A673 (cell line): ENCODE results near the gene SLPI. TPM values are rescaled to one million over a fixed set of nuclear protein-coding genes. Genes with fewer than 3 reads are reported as not detected.

ENCODE experiments used
- BruUV-seq: library from RNA; stranded (reverse); fragments of 400-500 nt; replicated peaks from 2 replicates; lab custom pipeline; 2021; lab: Mats Ljungman, UMichigan
- CTCF ChIA-PET: fragments of 300-600 bp; sonication (Branson Sonifier 250); formaldehyde crosslinking; loops from one replicate; lab custom pipeline; 2022; ENCODE audit warnings: antibody characterized with exemption; lab: Charles Lee
- POLR2A ChIA-PET: fragments of 300-600 bp; sonication (Branson Sonifier 250); formaldehyde crosslinking; loops from one replicate; lab custom pipeline; 2022; ENCODE audit warnings: antibody characterized with exemption; ENCODE audit not compliant: low non-redundant PET; lab: Charles Lee
- DNase-seq: peaks from one replicate; pipeline ENCODE4 v3.0.0-alpha.2; 2015; ENCODE audit warnings: low spot score
- H3K27ac ChIP-seq: fragments of 200-600 bp; sonication (generic); 2 replicates; pipeline ENCODE4 v1.5.1; 2016; ENCODE audit warnings: mixed run types, low read depth, mild to moderate bottlenecking, mixed read lengths, antibody characterized with exemption, low read length; ENCODE audit not compliant: poor library complexity, severe bottlenecking
- H3K27me3 ChIP-seq: fragments of 200-600 bp; sonication (generic); replicated peaks from 2 replicates; pipeline ENCODE4 v1.6.1; 2017; ENCODE audit warnings: mixed run types, low read depth, mild to moderate bottlenecking, mixed read lengths, antibody characterized with exemption, low read length; ENCODE audit not compliant: insufficient read depth, poor library complexity
- H3K36me3 ChIP-seq: fragments of 200-600 bp; sonication (generic); 2 replicates; pipeline ENCODE4 v1.6.1; 2016; ENCODE audit warnings: mixed run types, mild to moderate bottlenecking, mixed read lengths, antibody characterized with exemption, low read length; ENCODE audit not compliant: insufficient read depth, poor library complexity, severe bottlenecking
- H3K4me1 ChIP-seq: fragments of 200-600 bp; sonication (generic); 2 replicates; pipeline ENCODE4 v1.6.1; 2017; ENCODE audit warnings: mixed run types, mild to moderate bottlenecking, mixed read lengths, antibody characterized with exemption, low read length; ENCODE audit not compliant: insufficient read depth, poor library complexity, severe bottlenecking
- H3K4me3 ChIP-seq: fragments of 200-600 bp; sonication (generic); 2 replicates; pipeline ENCODE4 v1.5.1; 2016; ENCODE audit warnings: low read depth, mixed run types, mild to moderate bottlenecking, mixed read lengths, low read length; ENCODE audit not compliant: poor library complexity, severe bottlenecking
- H3K9me3 ChIP-seq: fragments of 200-600 bp; sonication (generic); 2 replicates; pipeline ENCODE4 v1.6.1; 2016; ENCODE audit warnings: mixed run types, low read depth, mild to moderate bottlenecking, mixed read lengths, antibody characterized with exemption, low read length; ENCODE audit not compliant: poor library complexity, severe bottlenecking
- EZH2 ChIP-seq: fragments of 200-600 bp; sonication (generic); IDR thresholded peaks from 2 replicates; pipeline ENCODE4 v1.6.1; 2017; ENCODE audit warnings: borderline replicate concordance, low read depth, mild to moderate bottlenecking, mixed read lengths, antibody characterized with exemption, low read length; ENCODE audit not compliant: poor library complexity, severe bottlenecking
- intact Hi-C: fragments of 100-400 bp; cut with micrococcal nuclease; formaldehyde crosslinking; loops from one replicate; pipeline ENCODE4 v1.10.0; 2022; ENCODE audit not compliant: unreplicated experiment
- total RNA-seq: library from RNA; stranded (reverse); gene quantifications from 2 replicates; pipeline ENCODE4 v1.2.3, GENCODE V29; 2021
- TF ChIP-seq, protein P1 (sequence below): fragments of 300-800, 200-600 bp; sonication (generic); conservative IDR thresholded peaks from 2 replicates; pipeline ENCODE4 v1.5.1; 2017; ENCODE audit warnings: low read depth, mild to moderate bottlenecking, antibody characterized with exemption, low read length, moderate library complexity, mixed read lengths

SLPI gene
- total RNA-seq, 1 experiment from 2014 or later: not detected

DNA sequence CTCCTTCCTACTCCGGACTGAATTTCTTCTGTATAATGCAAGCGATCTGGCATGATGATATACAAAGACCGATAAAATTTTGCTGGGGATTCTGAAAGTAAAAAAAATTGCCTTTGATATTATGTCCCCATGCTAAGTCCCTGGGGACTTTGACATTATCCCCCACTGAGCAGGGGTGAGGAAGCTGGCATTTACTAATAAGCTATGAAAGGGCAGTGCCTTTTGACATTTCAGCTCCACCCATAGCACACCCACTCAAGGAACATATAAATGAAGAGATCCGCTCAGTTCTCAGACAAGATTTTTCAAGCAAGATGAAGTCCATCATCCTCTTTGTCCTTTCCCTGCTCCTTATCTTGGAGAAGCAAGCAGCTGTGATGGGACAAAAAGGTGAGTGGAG, 33.3 kb downstream of the SLPI start, which contains the start of gene SEMG2:
Gene SEMG2, plus strand, starts transcription at position 298 of the 400 bp plus-strand sequence. Its CDS starts 17 bp downstream, at position 315.
- Histone ChIP-seq H3K27me3 (peaks cover 62% of the 10 kb centered on the region), H3K4me1 (no peaks in the 10 kb centered on the region), H3K36me3 (no peaks in the 10 kb centered on the region), H3K27ac (no peak within 1 kb of the TSS), H3K9me3 (no peaks in the 10 kb centered on the region), H3K4me3 (no peak within 1 kb of the TSS)
- no TSS peak for BruUV-seq
- TF ChIP-seq, protein P1, sequence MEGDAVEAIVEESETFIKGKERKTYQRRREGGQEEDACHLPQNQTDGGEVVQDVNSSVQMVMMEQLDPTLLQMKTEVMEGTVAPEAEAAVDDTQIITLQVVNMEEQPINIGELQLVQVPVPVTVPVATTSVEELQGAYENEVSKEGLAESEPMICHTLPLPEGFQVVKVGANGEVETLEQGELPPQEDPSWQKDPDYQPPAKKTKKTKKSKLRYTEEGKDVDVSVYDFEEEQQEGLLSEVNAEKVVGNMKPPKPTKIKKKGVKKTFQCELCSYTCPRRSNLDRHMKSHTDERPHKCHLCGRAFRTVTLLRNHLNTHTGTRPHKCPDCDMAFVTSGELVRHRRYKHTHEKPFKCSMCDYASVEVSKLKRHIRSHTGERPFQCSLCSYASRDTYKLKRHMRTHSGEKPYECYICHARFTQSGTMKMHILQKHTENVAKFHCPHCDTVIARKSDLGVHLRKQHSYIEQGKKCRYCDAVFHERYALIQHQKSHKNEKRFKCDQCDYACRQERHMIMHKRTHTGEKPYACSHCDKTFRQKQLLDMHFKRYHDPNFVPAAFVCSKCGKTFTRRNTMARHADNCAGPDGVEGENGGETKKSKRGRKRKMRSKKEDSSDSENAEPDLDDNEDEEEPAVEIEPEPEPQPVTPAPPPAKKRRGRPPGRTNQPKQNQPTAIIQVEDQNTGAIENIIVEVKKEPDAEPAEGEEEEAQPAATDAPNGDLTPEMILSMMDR: no peak
- no peak for TF ChIP-seq EZH2
- intact Hi-C loops: no loop called here
- ChIA-PET POLR2A (no interaction called here), CTCF (no interaction called here)
- no peak for DNase-seq

DNA sequence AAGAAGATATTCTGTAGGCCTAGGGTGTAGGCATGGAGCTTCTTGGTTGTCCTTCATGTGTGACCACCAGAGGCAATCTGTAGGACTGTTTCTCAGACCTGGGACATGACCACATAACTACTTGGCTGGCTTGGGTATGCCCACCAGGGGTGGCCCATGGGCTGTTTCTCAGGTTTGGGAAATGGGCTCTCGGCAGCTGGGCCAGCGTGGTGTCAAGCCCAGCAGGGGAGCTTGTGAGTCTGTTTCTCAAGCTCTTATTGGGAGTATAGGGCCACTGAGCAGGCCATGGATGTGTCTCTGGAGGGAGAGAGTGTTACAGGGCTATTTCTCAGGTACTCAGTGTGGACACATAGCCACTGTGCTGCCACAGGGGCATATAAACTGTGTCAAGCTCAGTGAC, 35.7 kb downstream of the SLPI start:
- TF ChIP-seq, protein P1: no peak
- TF ChIP-seq EZH2: no peak
- H3K9me3 ChIP-seq: no peaks in the 10 kb centered on the region
- no peak for DNase-seq
- H3K4me1 ChIP-seq: no peaks in the 10 kb centered on the region
- intact Hi-C loops: no loop called here
- H3K36me3 ChIP-seq: no peaks in the 10 kb centered on the region
- ChIA-PET POLR2A (no interaction called here), CTCF (no interaction called here)
- H3K27ac ChIP-seq: no peak overlapping the region
- no peak overlapping the region for H3K4me3 ChIP-seq
- no TSS peak for BruUV-seq
- peaks cover 40% of the 10 kb centered on the region for H3K27me3 ChIP-seq

GRCh38 chr20:45218124-45218523, 36.2 kb downstream of the SLPI start:
- Histone ChIP-seq H3K27ac (no peak overlapping the region), H3K4me1 (no peaks in the 10 kb centered on the region), H3K9me3 (no peaks in the 10 kb centered on the region), H3K36me3 (no peaks in the 10 kb centered on the region), H3K4me3 (no peak overlapping the region), H3K27me3 (peaks cover 35% of the 10 kb centered on the region)
- POLR2A ChIA-PET: no interaction called here
- CTCF ChIA-PET: no interaction called here
- no TSS peak for BruUV-seq
- no peak for TF ChIP-seq EZH2
- TF ChIP-seq, protein P1: no peak
- DNase-seq: no peak
- intact Hi-C loops: no loop called here
